Measurements from ENCODE around the gene TGFB2. TPM values are rescaled to one million over a fixed set of nuclear protein-coding genes. Genes with fewer than 3 reads are reported as not detected.

Gene TGFB2
- polyA plus RNA-seq, 1 donor (not counting 4 experiments of a cell fraction or from before 2014, with no cell fraction given): 21.5 TPM

DNA sequence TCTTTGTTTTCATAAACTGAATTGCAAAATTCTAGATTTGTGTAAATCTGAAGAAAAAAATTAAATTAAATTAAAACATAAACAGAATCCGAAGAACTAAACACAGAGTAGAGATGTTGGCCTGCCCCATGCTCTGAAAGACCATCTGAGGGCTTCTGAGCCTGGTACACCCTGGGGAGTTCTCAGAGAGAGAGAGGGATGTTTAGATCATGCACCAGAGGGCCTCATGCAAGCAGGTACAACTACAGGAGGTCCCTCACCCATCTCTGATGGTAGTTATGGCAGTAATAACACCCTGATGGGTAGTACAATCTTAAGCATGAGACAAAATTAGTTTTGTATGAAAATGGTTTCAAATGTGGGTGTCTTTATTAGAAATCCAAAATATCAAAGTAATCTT is 127.7 kb downstream of the TGFB2 start:
- DNase-seq (ENCODE audit: low read depth, low spot score) (no peak), FAIRE-seq (peak; percentile 17)
- no peaks in the 10 kb centered on the region for H4K20me1 ChIP-seq (ENCODE audit: control insufficient read depth, extremely low read depth, insufficient read depth, low read length)
- peak overlapping the region; percentile 24 for H2AFZ ChIP-seq (ENCODE audit: control insufficient read depth, low read length)
- no peak overlapping the region for H3K27ac ChIP-seq (ENCODE audit: control insufficient read depth, insufficient read depth, low read length)
- H3K9me3 ChIP-seq (ENCODE audit: control insufficient read depth, low read depth, low read length): no peaks in the 10 kb centered on the region
- H3K4me3 ChIP-seq (ENCODE audit: control insufficient read depth in 2 of 3, extremely low read depth in 1 of 3, insufficient read depth in 2 of 3, low read depth in 1 of 3, low read length in 3 of 3): no peak overlapping the region
- H3K36me3 ChIP-seq (ENCODE audit: control insufficient read depth in 2 of 2, extremely low read depth in 1 of 2, insufficient read depth in 2 of 2, low read length in 2 of 2): no peaks in the 10 kb centered on the region
- H3K79me2 ChIP-seq (ENCODE audit: control insufficient read depth, insufficient read depth, low read length): no peaks in the 10 kb centered on the region
- H3K4me2 ChIP-seq (ENCODE audit: control insufficient read depth, extremely low read depth, insufficient read depth, low read depth, low read length): no peak overlapping the region
- dilution Hi-C loops (cut with MboI; ENCODE audit: extremely low pct_ligation_motif_present, low sequenced_read_pairs): no loop called here
- TF ChIP-seq EZH2 (IDR thresholded peaks at IDR 0.05; ENCODE audit: low read length) (no peak), CTCF (optimal IDR thresholded peaks at IDR 0.05 in 1 of 3, IDR thresholded peaks at IDR 0.05 in 1 of 3, conservative IDR thresholded peaks at IDR 0.05 in 1 of 3; ENCODE audit: extremely low read depth in 1 of 3, insufficient read depth in 2 of 3, low read length in 3 of 3) (no peak)
- no peaks in the 10 kb centered on the region for H3K9me1 ChIP-seq (ENCODE audit: control insufficient read depth, extremely low read depth, insufficient read depth, low read length)
- no peaks in the 10 kb centered on the region for H3K27me3 ChIP-seq (ENCODE audit: control insufficient read depth, extremely low read depth, insufficient read depth, low read length)
- no peak overlapping the region for H3K9ac ChIP-seq (ENCODE audit: control insufficient read depth, extremely low read depth, insufficient read depth, low read length)
- peaks cover 24% of the 10 kb centered on the region for H3K4me1 ChIP-seq (ENCODE audit: control insufficient read depth, extremely low read depth, insufficient read depth, low read length)

DNA sequence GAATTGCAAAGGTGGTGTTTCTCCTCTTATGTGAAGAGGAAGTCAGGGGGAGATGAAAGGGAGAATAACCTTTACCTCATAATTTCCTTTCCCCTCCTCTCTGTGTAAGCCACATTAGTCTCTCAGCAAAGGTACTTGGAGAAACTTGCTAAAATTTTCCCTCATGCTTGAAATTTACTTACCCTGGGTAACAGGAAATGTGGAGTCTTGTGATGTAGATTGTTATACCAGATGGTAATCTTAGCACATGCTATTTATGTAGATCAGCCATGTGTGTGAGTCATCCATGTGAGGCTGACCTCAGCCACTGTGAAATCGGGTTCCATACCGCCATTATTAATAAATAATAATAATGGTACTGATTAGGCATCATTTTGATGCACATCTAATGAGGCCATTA is 128.4 kb downstream of the TGFB2 start:
- dilution Hi-C loops (cut with MboI; ENCODE audit: extremely low pct_ligation_motif_present, low sequenced_read_pairs): no loop called here
- TF ChIP-seq CTCF (optimal IDR thresholded peaks at IDR 0.05 in 1 of 3, IDR thresholded peaks at IDR 0.05 in 1 of 3, conservative IDR thresholded peaks at IDR 0.05 in 1 of 3; ENCODE audit: extremely low read depth in 1 of 3, insufficient read depth in 2 of 3, low read length in 3 of 3) (no peak), EZH2 (IDR thresholded peaks at IDR 0.05; ENCODE audit: low read length) (no peak)
- no peak for DNase-seq (ENCODE audit: low read depth, low spot score)
- Histone ChIP-seq H3K9ac (ENCODE audit: control insufficient read depth, extremely low read depth, insufficient read depth, low read length) (no peak overlapping the region), H3K9me1 (ENCODE audit: control insufficient read depth, extremely low read depth, insufficient read depth, low read length) (no peaks in the 10 kb centered on the region), H3K4me3 (ENCODE audit: control insufficient read depth in 2 of 3, extremely low read depth in 1 of 3, insufficient read depth in 2 of 3, low read depth in 1 of 3, low read length in 3 of 3) (no peak overlapping the region), H3K27me3 (ENCODE audit: control insufficient read depth, extremely low read depth, insufficient read depth, low read length) (no peaks in the 10 kb centered on the region), H4K20me1 (ENCODE audit: control insufficient read depth, extremely low read depth, insufficient read depth, low read length) (no peaks in the 10 kb centered on the region), H3K4me2 (ENCODE audit: control insufficient read depth, extremely low read depth, insufficient read depth, low read depth, low read length) (no peak overlapping the region), H3K9me3 (ENCODE audit: control insufficient read depth, low read depth, low read length) (no peaks in the 10 kb centered on the region), H3K36me3 (ENCODE audit: control insufficient read depth in 2 of 2, extremely low read depth in 1 of 2, insufficient read depth in 2 of 2, low read length in 2 of 2) (no peaks in the 10 kb centered on the region), H2AFZ (ENCODE audit: control insufficient read depth, low read length) (no peak overlapping the region), H3K79me2 (ENCODE audit: control insufficient read depth, insufficient read depth, low read length) (no peaks in the 10 kb centered on the region), H3K27ac (ENCODE audit: control insufficient read depth, insufficient read depth, low read length) (no peak overlapping the region), H3K4me1 (ENCODE audit: control insufficient read depth, extremely low read depth, insufficient read depth, low read length) (peaks cover 26% of the 10 kb centered on the region)
- FAIRE-seq: no peak

Measured in keratinocyte (primary cell).